NCI-H146 treated with DMSO at 0.1 percent for 48 hours (cell line): Measurements from ENCODE around the gene NFIC.
"Not testable (repeated sequence)": the region's sequence is repeated elsewhere in the genome, so short reads cannot be mapped to it uniquely, and the experiment has no call there.

ENCODE experiments used
- DNase-seq: peaks from one replicate; lab custom pipeline; 2025; ENCODE audit not compliant: unreplicated experiment; lab: John Stamatoyannopoulos, UW

Gene NFIC

GRCh38 chr19:3365836-3366752 lies at the start of gene NFIC:
TSS of gene NFIC (plus strand) at chr19:3366583. CDS start at chr19:3366637, 54 bp downstream.
- DNase-seq = no peak

DNA sequence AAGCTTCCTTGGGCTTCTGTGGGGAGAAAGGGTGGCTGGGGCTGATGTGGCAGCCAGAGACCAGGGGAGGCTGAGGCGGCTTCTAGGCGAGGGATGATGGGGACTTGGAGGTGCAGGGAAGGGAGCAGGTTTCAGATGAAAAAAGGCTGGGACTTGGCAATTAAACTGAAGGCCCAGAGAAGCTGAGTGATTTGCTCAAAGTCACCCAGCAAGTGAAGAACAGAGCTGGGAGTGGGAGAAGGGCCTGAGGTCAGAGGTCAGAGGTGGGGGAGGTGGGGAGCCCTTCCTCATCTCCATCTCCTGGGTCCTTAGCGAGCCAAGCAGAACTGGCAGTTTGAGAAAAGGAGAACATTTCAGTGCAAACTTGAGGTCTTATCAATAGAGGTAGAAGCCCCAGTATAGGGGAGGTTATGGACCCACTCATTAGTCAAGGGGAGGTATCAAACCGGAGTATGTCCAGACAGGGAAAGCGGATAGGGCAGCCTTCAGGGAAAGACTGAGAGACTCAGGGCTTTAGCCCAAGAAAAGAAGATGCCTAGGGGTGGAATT lies 49.6 kb upstream of the NFIC start:
- no peak for DNase-seq

DNA sequence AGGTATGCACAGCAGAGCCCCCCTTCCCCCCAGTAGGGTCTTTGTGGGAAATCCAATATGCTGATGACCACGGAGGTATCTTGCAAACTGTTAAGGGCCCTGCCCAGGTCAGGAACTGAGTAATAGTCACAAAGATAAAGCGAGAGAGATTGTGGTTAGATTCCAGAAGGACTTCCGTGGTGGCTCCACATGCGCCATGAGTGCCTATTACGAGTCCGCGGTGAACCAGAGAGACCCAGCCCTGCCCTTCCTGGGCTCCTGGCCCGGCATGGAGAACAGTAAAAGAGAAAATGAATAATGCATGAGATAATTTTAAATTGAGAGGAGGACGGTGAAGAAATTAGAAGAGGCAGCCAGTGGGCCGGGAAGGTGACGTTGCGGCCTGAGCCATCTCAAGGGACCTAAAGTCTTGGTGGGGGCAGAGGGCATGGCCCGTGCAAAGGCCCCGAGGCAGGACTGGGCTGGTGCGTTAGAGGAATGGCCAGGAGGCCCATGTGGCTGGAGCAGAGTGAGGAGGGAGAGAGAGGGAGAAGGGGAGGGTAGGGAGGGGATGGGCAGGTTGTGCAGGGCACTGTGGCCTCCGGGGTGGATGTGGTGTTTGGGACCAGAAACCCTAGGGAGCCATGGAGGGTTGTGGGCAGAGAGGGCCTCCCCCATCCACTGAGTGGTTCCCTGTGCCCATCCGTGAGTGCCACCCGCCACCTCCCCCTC lies 46.6 kb upstream of the NFIC start:
- DNase-seq = no peak

DNA sequence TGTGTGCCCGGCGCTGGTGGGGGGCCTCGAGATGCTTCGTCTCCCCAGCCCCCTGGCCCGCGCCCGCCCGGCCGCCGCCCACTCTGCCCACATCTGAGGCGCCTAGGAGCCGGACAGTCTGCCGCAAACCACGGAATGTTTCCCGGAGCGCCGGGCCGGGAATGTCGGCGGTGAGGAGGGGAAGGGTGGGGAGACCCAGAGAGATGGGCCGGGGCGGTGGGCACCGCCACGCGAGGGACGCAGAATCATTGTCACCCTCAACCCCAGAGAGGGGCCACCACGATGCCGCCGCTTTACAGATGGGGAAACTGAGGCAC lies 46.1 kb upstream of the NFIC start:
- no peak for DNase-seq

- no peak for DNase-seq
Measured at GRCh38 chr19:3320853-3321252, 45.5 kb upstream of the NFIC start.

DNA sequence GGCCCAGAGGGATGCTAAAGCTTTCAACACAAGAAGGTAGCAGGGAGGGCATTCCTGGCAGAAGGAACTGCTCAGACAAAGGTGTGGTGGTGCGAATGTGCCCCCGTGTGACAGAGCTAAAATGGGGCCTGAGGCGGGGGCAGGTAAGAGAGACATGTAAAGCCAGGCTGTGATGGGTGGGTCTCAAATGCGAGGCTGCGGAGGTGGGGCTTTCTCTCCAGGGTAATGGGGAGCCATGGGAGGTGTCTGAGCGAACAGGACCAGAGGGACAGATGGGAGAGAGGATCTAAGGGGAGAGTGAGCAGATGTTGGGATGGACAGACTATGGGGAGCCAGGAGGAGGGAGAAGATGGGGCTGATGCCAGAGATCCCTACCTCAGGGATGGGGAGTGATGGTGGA lies 44.7 kb upstream of the NFIC start:
- no peak for DNase-seq

DNA sequence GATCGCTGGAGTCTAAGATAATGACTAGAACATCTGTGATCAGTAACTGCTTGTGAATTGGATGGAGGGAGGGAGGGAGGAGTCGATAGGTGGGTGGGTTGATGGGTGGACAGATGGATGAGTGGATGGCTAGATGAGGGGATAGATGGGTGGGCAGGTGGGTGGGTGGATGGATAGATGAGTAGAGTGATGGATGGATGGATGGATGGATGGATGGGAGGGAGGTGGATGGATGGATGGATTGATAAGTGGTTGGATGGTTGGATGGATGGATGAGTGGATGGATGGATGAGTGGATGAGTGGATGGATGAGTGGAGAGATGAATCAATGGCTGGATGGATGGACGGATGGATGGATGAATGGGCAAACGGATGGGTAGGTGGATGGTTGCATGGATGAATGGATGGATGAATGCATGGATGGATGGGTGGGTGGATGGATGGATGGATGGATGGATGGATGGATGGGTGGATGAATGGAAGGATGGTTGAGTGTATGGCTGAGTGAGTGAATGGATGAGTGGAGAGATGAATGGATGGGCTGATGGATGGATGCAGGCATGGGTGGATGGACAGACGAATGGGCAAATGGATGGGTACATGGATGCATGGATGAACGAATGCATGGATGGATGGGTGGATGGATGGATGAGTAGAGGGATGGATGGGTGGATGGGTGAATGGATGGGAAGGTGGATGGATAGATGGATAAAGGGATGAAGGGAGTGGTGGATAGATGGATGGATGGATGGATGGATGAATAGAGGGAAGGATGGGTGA lies 44.0 kb upstream of the NFIC start:
- no peak for DNase-seq

- DNase-seq = no peak
Measured at GRCh38 chr19:3323026-3323425, 43.4 kb upstream of the NFIC start.

- no peak for DNase-seq
Measured at GRCh38 chr19:3323658-3324057, 42.7 kb upstream of the NFIC start.

- no peak for DNase-seq
Measured at GRCh38 chr19:3324405-3324856, 42.0 kb upstream of the NFIC start.

DNA sequence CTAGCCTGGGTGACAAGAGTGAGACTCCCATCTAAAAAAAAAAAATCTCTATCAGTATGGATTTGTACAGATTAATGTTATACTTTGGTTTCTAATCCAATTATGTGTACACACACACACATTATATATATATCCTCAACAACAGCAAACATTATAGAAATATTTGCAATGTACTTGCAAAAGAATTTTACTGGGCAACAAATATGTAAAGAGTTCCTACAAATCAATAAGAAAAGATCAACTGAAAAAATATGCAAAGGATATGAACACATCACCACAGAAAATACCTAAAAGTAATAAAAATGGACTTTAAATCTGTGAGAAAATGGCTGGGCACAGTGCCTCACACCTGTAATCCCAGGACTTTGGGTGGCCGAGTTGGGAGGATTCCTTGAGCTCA lies 40.9 kb upstream of the NFIC start:
- DNase-seq = no peak

DNA sequence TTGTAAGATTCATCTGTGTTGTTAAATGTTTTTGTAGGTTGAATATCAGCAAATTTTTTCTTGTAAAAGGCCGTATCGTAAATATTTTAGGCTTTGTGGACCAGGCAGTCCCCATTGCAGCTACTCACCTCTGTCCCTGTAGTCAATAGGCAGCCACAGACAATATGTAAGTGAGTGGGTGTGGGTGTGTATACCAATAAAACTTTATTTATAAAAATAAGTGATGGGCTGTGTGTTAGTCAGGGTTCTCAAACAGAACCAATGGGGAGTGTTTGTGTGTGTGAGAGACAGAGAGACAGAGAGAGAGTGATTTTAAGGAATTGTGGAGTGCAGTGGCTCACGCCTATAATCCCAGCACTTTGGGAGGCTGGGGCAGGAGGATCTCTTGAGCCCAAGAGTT lies 37.6 kb upstream of the NFIC start:
- no peak for DNase-seq

GRCh38 chr19:3330047-3330446 lies 36.3 kb upstream of the NFIC start:
- DNase-seq = no peak

GRCh38 chr19:3332232-3332631 lies 34.2 kb upstream of the NFIC start:
- DNase-seq = not testable (repeated sequence)

DNA sequence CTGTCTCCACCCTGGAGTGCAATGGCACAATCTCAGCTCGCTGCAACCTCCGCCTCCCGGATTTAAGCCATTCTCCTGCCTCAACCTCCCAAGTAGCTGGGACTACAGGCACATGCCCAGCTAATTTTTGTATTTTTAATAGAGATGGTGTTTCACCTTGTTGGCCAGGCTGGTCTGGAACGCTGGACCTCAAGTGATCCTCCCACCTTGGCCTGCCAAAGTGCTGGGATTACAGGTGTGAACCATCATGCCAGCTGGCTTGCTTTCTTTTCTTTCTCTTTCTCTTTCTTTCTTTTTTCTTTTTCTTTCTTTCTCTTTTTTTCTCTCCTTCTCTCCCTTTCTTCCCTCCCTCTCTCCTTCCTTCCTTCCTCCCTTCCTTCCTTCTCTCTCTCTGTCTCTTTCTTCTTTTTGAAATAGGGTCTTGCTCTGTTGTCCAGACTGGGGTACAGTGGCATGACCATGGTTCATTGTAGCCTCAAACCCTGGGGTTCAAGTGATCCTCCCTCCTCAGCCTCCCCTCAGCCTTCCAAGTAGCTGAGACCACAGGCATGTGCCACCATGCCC lies 33.3 kb upstream of the NFIC start:
- DNase-seq = no peak

DNA sequence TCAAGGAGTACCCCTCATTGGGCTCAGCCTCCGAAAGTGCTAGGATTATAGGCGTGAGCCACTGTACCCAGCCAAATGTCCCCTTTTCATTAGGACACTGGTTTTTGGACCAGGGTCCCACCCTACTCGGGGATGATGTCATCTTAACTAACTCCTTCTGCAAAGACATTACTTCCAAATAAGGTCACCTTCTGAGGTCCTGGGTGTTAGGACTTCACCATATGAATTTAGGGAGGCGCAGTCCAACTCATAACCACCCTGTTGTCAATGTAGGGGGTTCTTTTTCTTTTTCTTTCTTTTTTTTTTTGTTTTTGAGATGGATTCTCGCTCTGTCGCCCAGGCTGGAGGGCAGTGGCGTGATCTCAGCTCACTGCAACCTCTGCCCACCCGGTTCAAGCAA lies 32.7 kb upstream of the NFIC start:
- no peak for DNase-seq

- DNase-seq = not testable (repeated sequence)
Measured at GRCh38 chr19:3334749-3335430, 31.5 kb upstream of the NFIC start.

- no peak for DNase-seq
Measured at GRCh38 chr19:3335431-3336350, 30.7 kb upstream of the NFIC start.

- DNase-seq = no peak
Measured at GRCh38 chr19:3336351-3336679, 30.1 kb upstream of the NFIC start.
